Nephron (organoid): Measurements from ENCODE around the gene PTRH2.

ENCODE experiments used
- H3K27ac Mint-ChIP-seq, 3 experiments: 2 replicates each; pipeline ENCODE4 v1.8.0; 2020; ENCODE audit warnings: mixed read lengths in 3 of 3, mild to moderate bottlenecking in 2 of 3, moderate library complexity in 1 of 3
- H3K27me3 Mint-ChIP-seq: 2 replicates; pipeline ENCODE4 v1.8.0; 2021; ENCODE audit warnings: low read depth, mild to moderate bottlenecking, moderate library complexity, mixed read lengths
- H3K36me3 Mint-ChIP-seq: 2 replicates; pipeline ENCODE4 v1.8.0; 2020; ENCODE audit warnings: low read depth, mixed read lengths
- H3K4me1 Mint-ChIP-seq: 2 replicates; pipeline ENCODE4 v1.8.0; 2020; ENCODE audit warnings: mixed read lengths
- H3K4me3 Mint-ChIP-seq, 3 experiments: 2 replicates each; pipeline ENCODE4 v1.8.0; 2020; ENCODE audit warnings: mild to moderate bottlenecking in 3 of 3, mixed read lengths in 3 of 3, moderate library complexity in 2 of 3
- H3K9me3 Mint-ChIP-seq: 2 replicates; pipeline ENCODE4 v1.8.0; 2020; ENCODE audit warnings: mixed read lengths
- CTCF ChIP-seq, 3 experiments: fragments of 200-600 bp; sonication (generic); IDR thresholded peaks; one replicate each; pipeline ENCODE4 v1.5.0; 2021; ENCODE audit warnings: antibody characterized with exemption in 3 of 3; ENCODE audit not compliant: unreplicated experiment in 3 of 3

Gene PTRH2

GRCh38 chr17:59688496-59688895 is 18.7 kb downstream of the PTRH2 start:
- Mint-ChIP-seq H3K36me3 (peaks cover 75% of the 10 kb centered on the region), H3K27me3 (no peaks in the 10 kb centered on the region), H3K27ac (no peak overlapping the region), H3K4me3 (no peak overlapping the region), H3K9me3 (no peaks in the 10 kb centered on the region), H3K4me1 (no peaks in the 10 kb centered on the region)
- no peak for TF ChIP-seq CTCF (IDR thresholded peaks at IDR 0.05; ENCODE audit: unreplicated experiment in 3 of 3)

DNA sequence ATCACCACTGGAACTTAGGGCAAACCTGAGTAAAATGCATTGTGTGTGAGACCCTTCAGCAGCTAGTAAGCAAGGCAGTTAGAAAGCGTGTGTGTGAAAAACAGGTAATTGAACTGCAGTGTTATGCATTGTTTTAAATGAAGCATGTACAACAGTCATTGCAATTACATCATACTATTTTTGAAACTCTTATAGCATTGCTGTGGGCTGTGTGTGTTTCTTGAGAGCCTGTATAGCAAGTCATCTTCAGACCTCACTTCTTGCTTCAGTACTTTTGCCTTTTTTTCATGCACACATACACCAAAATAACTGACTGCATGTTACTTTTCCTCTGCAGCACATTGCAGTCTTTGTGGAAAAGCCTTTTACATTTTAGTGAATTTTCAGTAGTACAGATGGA is 19.2 kb downstream of the PTRH2 start:
- Mint-ChIP-seq H3K36me3 (peaks cover 76% of the 10 kb centered on the region), H3K27ac (no peak overlapping the region), H3K4me1 (no peaks in the 10 kb centered on the region), H3K9me3 (no peaks in the 10 kb centered on the region), H3K4me3 (no peak overlapping the region), H3K27me3 (no peaks in the 10 kb centered on the region)
- no peak for TF ChIP-seq CTCF (IDR thresholded peaks at IDR 0.05; ENCODE audit: unreplicated experiment in 3 of 3)

- H3K4me1 Mint-ChIP-seq, result no peaks in the 10 kb centered on the region
These were observed 22.3 kb downstream of the PTRH2 start for GRCh38 chr17:59684967-59685366.

GRCh38 chr17:59683283-59683682 is 23.9 kb downstream of the PTRH2 start:
- no peaks in the 10 kb centered on the region for H3K9me3 Mint-ChIP-seq

More at GRCh38 chr17:59684967-59685366, 22.3 kb downstream of the PTRH2 start:
- TF ChIP-seq CTCF (IDR thresholded peaks at IDR 0.05; ENCODE audit: unreplicated experiment in 3 of 3), result no peak
- Mint-ChIP-seq H3K4me3 (no peak overlapping the region), H3K27me3 (no peaks in the 10 kb centered on the region), H3K27ac (no peak overlapping the region), H3K9me3 (no peaks in the 10 kb centered on the region), H3K36me3 (peaks cover 72% of the 10 kb centered on the region)

GRCh38 chr17:59680314-59680713 is 26.9 kb downstream of the PTRH2 start:
- no peak overlapping the region for H3K4me3 Mint-ChIP-seq
- no peak overlapping the region for H3K27ac Mint-ChIP-seq
- H3K36me3 Mint-ChIP-seq, result peaks cover 71% of the 10 kb centered on the region
- H3K4me1 Mint-ChIP-seq, result no peaks in the 10 kb centered on the region
- no peaks in the 10 kb centered on the region for H3K9me3 Mint-ChIP-seq
- no peak for TF ChIP-seq CTCF (IDR thresholded peaks at IDR 0.05; ENCODE audit: unreplicated experiment in 3 of 3)
- H3K27me3 Mint-ChIP-seq, result no peaks in the 10 kb centered on the region

More at GRCh38 chr17:59683283-59683682, 23.9 kb downstream of the PTRH2 start:
- TF ChIP-seq CTCF (IDR thresholded peaks at IDR 0.05; ENCODE audit: unreplicated experiment in 3 of 3), result no peak
- no peak overlapping the region for H3K4me3 Mint-ChIP-seq
- H3K4me1 Mint-ChIP-seq, result no peaks in the 10 kb centered on the region
- no peak overlapping the region for H3K27ac Mint-ChIP-seq
- no peaks in the 10 kb centered on the region for H3K27me3 Mint-ChIP-seq
- peaks cover 62% of the 10 kb centered on the region for H3K36me3 Mint-ChIP-seq

GRCh38 chr17:59678918-59679317 is 28.3 kb downstream of the PTRH2 start:
- H3K9me3 Mint-ChIP-seq, result no peaks in the 10 kb centered on the region
- no peak for TF ChIP-seq CTCF (IDR thresholded peaks at IDR 0.05; ENCODE audit: unreplicated experiment in 3 of 3)
- no peaks in the 10 kb centered on the region for H3K4me1 Mint-ChIP-seq
- peaks cover 74% of the 10 kb centered on the region for H3K36me3 Mint-ChIP-seq
- H3K27ac Mint-ChIP-seq, result no peak overlapping the region
- H3K27me3 Mint-ChIP-seq, result no peaks in the 10 kb centered on the region
- H3K4me3 Mint-ChIP-seq, result no peak overlapping the region
